H1 (cell line): ENCODE data around the gene BSDC1. TPM values are rescaled to one million over a fixed set of nuclear protein-coding genes. Genes with fewer than 3 reads are reported as not detected.

ENCODE experiments used
- BRCA1 ChIP-seq: IDR thresholded peaks from 2 replicates; pipeline ENCODE4 v1.6.1; 2012; ENCODE audit warnings: low read depth, low read length, improper control_type of control experiment
- CHD1 ChIP-seq: IDR thresholded peaks from 2 replicates; pipeline ENCODE4 v1.6.1; 2012; ENCODE audit warnings: low read depth, low read length, improper control_type of control experiment
- CHD2 ChIP-seq: IDR thresholded peaks from 2 replicates; pipeline ENCODE4 v1.6.1; 2012; ENCODE audit warnings: low read length, improper control_type of control experiment
- CTBP2 ChIP-seq: IDR thresholded peaks from 2 replicates; pipeline ENCODE4 v1.7.0; 2011; ENCODE audit warnings: borderline replicate concordance, mild to moderate bottlenecking, moderate library complexity, mixed read lengths, low read length; ENCODE audit not compliant: insufficient read depth, insufficient read length
- EP300 ChIP-seq, 2 experiments: IDR thresholded peaks; 1 replicate in 1 of 2; 2 replicates in 1 of 2; pipeline ENCODE4 v1.6.1; 2011 to 2012; ENCODE audit warnings: low read depth in 2 of 2, low read length in 2 of 2, mild to moderate bottlenecking in 2 of 2, borderline replicate concordance in 1 of 2, inconsistent platforms in 1 of 2, moderate library complexity in 1 of 2
- GABPA ChIP-seq: IDR thresholded peaks from 2 replicates; pipeline ENCODE4 v1.6.1; 2011; ENCODE audit warnings: mild to moderate bottlenecking, low read length, moderate library complexity, borderline replicate concordance; ENCODE audit not compliant: insufficient read depth
- GTF2F1 ChIP-seq: IDR thresholded peaks from 2 replicates; pipeline ENCODE4 v1.6.1; 2012; ENCODE audit warnings: low read depth, low read length, improper control_type of control experiment, borderline replicate concordance
- JUND ChIP-seq: IDR thresholded peaks from 2 replicates; pipeline ENCODE4 v1.6.1; 2011; ENCODE audit warnings: mild to moderate bottlenecking, improper control_type of control experiment, low read length
- SUZ12 ChIP-seq: fragments of 200-600 bp; sonication (generic); IDR thresholded peaks from 2 replicates; pipeline ENCODE4 v1.6.1; 2012; ENCODE audit warnings: mild to moderate bottlenecking, inconsistent platforms, low read length, moderate library complexity, mixed read lengths
- TAF7 ChIP-seq: optimal IDR thresholded peaks from 2 replicates; pipeline ENCODE3; 2011; ENCODE audit warnings: low read depth, mild to moderate bottlenecking, inconsistent platforms, low read length, moderate library complexity, borderline replicate concordance
- polyA plus RNA-seq, 7 experiments: library from polyadenylated mRNA; depleted of rRNA in 3 of 7; stranded (reverse) in 5 of 7; unstranded in 2 of 7; fragments of >200 nt in 5 of 7; fragments of 200-250 nt in 2 of 7; gene quantifications; 1 replicate in 5 of 7; 2 replicates in 1 of 7; 4 replicates in 1 of 7; pipeline versions ENCODE4 v1.2.1 to v1.2.3, GENCODE V29; 2011 to 2013; ENCODE audit warnings: missing spikeins in 2 of 7, mixed read lengths in 2 of 7
- total RNA-seq: library from RNA; stranded (reverse); fragmentation: NEBNext Ultra II Directional; extraction: Animal tissue kit (Norgen Biotek cat#: 25700); gene quantifications from 2 replicates; pipeline ENCODE4 v1.2.1, GENCODE V29; 2021
- TF ChIP-seq, protein P1 (sequence below): fragments of 300-600 bp; sonication (generic); IDR thresholded peaks from 2 replicates; pipeline ENCODE4 v1.7.1; 2012; ENCODE audit warnings: low read length, moderate library complexity, mild to moderate bottlenecking, inconsistent platforms; ENCODE audit not compliant: insufficient replicate concordance

Gene BSDC1
- total and polyA plus RNA-seq, 2 of the 8 experiments (the other 6 are each of a cell fraction or from before 2014, with no cell fraction given) = 24.8 to 40.7 TPM

DNA sequence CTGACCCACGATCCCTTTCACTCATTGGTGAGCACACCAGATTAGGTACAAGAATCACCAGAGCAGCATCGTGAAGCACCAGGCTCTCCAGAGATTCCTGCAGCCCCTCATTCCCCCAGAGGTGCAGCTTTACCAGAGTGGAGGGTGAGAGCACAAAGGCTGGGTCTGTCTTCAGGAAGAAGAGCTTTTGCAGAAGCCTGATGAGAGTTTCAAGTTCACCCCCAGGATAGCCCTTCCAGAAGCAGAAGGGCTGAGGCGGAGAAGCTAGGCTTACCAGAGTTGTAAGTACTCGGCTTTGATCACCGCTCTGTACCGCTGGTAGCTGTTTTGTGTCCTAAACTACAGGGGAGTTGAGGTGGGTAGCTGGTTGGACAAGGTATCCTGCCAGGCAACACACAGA is 28.8 kb downstream of the BSDC1 start (continued):
- TF ChIP-seq, protein P1, sequence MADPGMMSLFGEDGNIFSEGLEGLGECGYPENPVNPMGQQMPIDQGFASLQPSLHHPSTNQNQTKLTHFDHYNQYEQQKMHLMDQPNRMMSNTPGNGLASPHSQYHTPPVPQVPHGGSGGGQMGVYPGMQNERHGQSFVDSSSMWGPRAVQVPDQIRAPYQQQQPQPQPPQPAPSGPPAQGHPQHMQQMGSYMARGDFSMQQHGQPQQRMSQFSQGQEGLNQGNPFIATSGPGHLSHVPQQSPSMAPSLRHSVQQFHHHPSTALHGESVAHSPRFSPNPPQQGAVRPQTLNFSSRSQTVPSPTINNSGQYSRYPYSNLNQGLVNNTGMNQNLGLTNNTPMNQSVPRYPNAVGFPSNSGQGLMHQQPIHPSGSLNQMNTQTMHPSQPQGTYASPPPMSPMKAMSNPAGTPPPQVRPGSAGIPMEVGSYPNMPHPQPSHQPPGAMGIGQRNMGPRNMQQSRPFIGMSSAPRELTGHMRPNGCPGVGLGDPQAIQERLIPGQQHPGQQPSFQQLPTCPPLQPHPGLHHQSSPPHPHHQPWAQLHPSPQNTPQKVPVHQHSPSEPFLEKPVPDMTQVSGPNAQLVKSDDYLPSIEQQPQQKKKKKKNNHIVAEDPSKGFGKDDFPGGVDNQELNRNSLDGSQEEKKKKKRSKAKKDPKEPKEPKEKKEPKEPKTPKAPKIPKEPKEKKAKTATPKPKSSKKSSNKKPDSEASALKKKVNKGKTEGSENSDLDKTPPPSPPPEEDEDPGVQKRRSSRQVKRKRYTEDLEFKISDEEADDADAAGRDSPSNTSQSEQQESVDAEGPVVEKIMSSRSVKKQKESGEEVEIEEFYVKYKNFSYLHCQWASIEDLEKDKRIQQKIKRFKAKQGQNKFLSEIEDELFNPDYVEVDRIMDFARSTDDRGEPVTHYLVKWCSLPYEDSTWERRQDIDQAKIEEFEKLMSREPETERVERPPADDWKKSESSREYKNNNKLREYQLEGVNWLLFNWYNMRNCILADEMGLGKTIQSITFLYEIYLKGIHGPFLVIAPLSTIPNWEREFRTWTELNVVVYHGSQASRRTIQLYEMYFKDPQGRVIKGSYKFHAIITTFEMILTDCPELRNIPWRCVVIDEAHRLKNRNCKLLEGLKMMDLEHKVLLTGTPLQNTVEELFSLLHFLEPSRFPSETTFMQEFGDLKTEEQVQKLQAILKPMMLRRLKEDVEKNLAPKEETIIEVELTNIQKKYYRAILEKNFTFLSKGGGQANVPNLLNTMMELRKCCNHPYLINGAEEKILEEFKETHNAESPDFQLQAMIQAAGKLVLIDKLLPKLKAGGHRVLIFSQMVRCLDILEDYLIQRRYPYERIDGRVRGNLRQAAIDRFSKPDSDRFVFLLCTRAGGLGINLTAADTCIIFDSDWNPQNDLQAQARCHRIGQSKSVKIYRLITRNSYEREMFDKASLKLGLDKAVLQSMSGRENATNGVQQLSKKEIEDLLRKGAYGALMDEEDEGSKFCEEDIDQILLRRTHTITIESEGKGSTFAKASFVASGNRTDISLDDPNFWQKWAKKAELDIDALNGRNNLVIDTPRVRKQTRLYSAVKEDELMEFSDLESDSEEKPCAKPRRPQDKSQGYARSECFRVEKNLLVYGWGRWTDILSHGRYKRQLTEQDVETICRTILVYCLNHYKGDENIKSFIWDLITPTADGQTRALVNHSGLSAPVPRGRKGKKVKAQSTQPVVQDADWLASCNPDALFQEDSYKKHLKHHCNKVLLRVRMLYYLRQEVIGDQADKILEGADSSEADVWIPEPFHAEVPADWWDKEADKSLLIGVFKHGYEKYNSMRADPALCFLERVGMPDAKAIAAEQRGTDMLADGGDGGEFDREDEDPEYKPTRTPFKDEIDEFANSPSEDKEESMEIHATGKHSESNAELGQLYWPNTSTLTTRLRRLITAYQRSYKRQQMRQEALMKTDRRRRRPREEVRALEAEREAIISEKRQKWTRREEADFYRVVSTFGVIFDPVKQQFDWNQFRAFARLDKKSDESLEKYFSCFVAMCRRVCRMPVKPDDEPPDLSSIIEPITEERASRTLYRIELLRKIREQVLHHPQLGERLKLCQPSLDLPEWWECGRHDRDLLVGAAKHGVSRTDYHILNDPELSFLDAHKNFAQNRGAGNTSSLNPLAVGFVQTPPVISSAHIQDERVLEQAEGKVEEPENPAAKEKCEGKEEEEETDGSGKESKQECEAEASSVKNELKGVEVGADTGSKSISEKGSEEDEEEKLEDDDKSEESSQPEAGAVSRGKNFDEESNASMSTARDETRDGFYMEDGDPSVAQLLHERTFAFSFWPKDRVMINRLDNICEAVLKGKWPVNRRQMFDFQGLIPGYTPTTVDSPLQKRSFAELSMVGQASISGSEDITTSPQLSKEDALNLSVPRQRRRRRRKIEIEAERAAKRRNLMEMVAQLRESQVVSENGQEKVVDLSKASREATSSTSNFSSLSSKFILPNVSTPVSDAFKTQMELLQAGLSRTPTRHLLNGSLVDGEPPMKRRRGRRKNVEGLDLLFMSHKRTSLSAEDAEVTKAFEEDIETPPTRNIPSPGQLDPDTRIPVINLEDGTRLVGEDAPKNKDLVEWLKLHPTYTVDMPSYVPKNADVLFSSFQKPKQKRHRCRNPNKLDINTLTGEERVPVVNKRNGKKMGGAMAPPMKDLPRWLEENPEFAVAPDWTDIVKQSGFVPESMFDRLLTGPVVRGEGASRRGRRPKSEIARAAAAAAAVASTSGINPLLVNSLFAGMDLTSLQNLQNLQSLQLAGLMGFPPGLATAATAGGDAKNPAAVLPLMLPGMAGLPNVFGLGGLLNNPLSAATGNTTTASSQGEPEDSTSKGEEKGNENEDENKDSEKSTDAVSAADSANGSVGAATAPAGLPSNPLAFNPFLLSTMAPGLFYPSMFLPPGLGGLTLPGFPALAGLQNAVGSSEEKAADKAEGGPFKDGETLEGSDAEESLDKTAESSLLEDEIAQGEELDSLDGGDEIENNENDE = no peak
- TF ChIP-seq GTF2F1 (no peak), BRCA1 (no peak), JUND (no peak), EP300 (IDR thresholded peaks at IDR 0.05; ENCODE audit: borderline replicate concordance in 1 of 2, low read depth in 2 of 2, low read length in 2 of 2) (no peak), GABPA (no peak), CHD1 (no peak), SUZ12 (no peak), CHD2 (no peak), TAF7 (no peak), CTBP2 (no peak)
